ENCODE results near the gene GPC5.
A peak's percentile ranks its signal among the peaks of the same experiment; 100 is the strongest.

Gene GPC5

DNA sequence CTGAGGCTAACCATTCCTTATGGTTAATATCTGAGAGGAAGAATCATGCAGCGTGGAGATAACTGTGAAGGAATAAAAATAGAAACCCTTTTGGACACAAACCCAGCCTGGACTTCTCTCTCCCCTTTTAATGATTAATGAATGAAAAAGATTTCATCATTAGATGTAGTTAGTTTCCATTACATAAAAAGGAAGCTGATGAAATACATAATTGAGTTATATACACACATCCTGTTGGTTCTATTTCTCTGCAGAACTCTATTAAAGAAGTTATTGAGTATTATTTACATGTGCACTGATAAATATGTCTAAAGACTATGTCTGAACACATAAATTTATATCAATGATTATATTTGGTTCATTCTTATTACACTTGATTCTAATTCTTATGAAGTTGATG, 465.3 kb downstream of the GPC5 start:
- DNase-seq (ENCODE audit: insufficient read length, low spot score) (no peak), FAIRE-seq (no peak)
- TF ChIP-seq CTCF (IDR thresholded peaks at IDR 0.05; ENCODE audit: insufficient read depth, missing control alignments) = no peak

GRCh38 chr13:91868351-91868750, 469.9 kb downstream of the GPC5 start:
- no peak for TF ChIP-seq CTCF (IDR thresholded peaks at IDR 0.05; ENCODE audit: insufficient read depth, missing control alignments)
- DNase-seq (ENCODE audit: insufficient read length, low spot score) (no peak), FAIRE-seq (no peak)

DNA sequence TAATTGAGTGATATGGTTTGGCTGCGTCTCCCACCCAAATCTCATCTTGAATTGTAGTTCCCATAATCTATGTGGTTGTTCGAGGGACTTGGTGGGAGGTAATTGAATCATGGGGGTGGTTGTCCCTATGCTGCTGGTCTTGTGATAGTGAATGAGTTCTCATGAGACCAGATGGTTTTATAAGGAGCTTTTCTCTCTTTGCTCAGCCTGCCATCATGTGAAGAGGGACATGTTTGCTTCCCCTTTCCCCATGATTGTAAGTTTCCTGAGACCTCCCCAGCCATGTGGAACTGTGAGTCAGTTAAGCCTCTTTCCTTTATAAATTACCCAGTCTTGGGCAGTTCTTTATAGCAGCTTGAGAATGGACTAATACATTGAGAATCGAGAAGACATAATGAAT, 480.1 kb downstream of the GPC5 start:
- no peak for DNase-seq (ENCODE audit: insufficient read length, low spot score)
- FAIRE-seq = peak; percentile 11
- TF ChIP-seq CTCF (IDR thresholded peaks at IDR 0.05; ENCODE audit: insufficient read depth, missing control alignments) = no peak

GRCh38 chr13:91879360-91879759, 480.9 kb downstream of the GPC5 start:
- no peak for DNase-seq (ENCODE audit: insufficient read length, low spot score)
- FAIRE-seq = no peak
- no peak for TF ChIP-seq CTCF (IDR thresholded peaks at IDR 0.05; ENCODE audit: insufficient read depth, missing control alignments)

DNA sequence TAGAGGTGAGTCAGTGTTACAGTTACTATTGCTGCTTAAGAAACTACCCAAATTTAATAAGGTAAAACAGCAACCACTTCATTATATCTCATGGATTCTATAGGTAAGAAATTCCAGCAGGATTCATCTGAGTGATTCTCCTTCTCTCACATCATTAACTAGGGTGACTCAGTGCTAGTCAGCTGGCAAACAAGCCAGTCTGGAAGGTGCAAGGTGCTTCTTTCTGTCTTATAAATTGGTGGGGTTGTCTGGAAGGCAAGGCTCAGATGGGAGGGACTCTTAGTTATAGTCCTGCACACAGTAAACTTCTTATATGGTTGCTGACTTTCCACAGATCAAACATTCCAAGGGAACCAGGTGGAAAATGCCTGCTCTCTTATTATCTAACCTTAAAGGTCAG, 484.5 kb downstream of the GPC5 start:
- TF ChIP-seq CTCF (IDR thresholded peaks at IDR 0.05; ENCODE audit: insufficient read depth, missing control alignments) = no peak
- FAIRE-seq (no peak), DNase-seq (ENCODE audit: insufficient read length, low spot score) (no peak)

- no peak for DNase-seq (ENCODE audit: insufficient read length, low spot score)
- no peak for TF ChIP-seq CTCF (IDR thresholded peaks at IDR 0.05; ENCODE audit: insufficient read depth, missing control alignments)
- no peak for FAIRE-seq
These were observed 491.2 kb downstream of the GPC5 start for GRCh38 chr13:91889641-91890040.

DNA sequence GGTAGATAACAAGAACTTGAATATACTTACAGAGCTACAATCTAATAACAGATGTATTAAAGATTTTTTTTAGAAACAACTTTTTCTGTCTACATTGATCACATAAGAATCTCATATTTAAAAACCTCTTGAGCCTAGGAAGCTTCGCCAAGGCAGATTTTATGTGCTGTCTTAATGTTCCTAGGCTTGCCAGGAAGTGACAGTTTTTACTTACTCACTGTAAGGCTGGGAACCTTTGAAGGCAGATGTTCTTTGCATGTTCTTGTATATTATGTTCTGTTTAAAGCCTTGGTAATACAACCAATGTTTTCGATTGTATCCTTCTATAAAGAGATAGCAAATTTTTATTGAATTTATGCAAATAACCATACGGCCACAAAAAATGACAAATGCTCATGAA, 492.7 kb downstream of the GPC5 start:
- DNase-seq (ENCODE audit: insufficient read length, low spot score) (no peak), FAIRE-seq (no peak)
- TF ChIP-seq CTCF (IDR thresholded peaks at IDR 0.05; ENCODE audit: insufficient read depth, missing control alignments) = no peak

Measured in D721Med (cell line).